NCI-H1436 treated with DMSO at 0.1 percent for 48 hours (cell line): ENCODE measurements around the gene CERS6.

Experiments
- DNase-seq: peaks from one replicate; lab custom pipeline; 2025; lab: John Stamatoyannopoulos, UW

Gene CERS6

DNA sequence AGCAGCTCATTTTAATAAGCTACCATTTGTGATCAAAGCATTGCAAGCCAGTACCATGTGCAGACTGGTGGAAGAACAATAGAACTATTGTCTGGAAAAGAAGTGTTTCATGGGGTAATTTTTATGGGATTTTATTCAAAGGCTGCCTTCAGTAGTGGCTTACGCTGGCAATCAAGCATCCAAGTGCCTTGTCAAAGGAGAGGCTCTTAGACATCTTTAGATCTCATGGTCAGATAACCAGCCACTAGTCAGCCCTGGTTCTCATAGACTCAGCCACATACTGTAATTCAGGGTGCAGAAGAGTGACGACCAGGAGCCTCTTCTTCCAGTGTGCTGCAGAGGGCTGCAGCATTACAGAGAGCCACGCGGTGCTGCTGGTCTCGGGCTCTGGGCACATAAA lies 247.9 kb downstream of the CERS6 start:
- no peak for DNase-seq

DNA sequence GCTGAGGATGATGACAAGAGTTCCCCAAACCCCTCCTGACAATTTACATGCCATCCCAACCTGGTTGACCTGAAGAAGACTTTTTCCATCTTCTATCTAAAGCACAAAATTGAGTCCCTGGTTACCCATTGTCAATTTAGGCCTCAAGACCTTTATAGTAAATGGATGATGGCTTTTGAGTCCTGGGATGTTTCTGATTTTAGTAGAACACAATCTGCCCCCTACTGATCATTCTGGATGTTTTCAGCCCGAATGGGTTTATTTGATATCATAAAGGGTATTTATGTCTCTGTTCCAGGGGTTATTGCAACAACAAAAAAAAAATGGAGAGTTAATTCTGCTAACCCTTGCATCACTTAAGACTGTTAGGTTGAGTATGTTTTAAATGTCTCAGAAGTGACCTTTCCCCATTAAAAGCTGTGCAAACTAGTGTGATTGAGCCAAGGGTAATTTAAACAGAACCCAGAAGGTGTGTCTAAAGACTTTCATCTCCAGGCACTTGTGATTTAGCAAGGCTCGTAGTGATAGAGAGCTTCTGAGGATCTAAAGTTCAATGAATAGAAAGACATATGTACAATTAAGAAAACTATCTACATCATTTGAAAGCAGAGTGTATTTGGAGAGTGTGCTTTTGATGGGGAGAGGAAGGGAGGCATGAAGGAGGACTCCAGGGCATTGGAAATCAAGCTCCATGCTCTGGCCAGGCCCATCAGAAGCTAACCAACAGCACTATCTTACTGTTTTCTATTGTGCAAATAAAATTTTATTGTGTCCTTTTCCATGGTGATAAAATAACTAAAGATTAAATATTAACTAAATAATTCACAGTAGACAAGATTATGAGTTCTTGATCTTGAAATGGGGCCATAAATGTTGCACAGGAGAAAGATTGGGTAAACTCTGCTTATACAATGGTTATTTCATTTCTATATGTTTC lies 249.7 kb downstream of the CERS6 start:
- DNase-seq: no peak

DNA sequence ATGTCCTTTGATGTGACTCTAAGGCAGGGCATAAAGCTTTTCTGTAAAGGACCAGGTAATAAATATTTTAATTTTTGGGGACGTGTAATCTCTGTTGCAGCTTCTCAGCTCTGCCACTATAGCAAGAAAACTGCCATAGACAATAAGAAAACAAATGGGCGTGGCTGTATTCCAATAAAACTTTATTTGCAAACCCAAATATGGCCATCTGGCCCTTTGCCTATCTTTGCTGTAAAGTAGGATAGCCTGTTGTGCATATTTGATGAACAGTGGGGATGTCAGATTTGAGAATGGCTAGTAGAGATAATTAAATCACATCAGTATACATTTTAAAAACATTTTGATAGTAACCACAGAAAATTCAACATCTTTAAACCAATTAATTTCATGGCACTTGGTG lies 250.7 kb downstream of the CERS6 start:
- no peak for DNase-seq

DNA sequence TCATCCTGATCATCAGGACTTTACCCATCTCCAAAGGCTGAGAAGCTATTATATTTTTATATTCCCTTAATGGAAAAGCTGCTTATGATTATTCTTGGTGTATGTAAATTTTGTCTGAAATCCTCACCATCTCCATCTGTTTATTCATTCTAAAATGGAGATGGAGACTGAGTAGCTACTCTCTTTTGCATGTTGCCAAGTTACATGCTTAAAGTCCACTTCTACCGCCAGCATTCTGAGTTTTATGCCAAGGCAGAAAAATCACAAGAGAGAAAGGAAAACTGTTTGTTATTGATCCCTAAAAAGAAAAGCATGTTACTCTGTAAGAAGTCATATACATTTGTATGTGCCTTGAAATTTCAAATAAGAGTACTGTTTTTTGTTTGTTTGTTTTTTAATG lies 252.0 kb downstream of the CERS6 start:
- DNase-seq: no peak

DNA sequence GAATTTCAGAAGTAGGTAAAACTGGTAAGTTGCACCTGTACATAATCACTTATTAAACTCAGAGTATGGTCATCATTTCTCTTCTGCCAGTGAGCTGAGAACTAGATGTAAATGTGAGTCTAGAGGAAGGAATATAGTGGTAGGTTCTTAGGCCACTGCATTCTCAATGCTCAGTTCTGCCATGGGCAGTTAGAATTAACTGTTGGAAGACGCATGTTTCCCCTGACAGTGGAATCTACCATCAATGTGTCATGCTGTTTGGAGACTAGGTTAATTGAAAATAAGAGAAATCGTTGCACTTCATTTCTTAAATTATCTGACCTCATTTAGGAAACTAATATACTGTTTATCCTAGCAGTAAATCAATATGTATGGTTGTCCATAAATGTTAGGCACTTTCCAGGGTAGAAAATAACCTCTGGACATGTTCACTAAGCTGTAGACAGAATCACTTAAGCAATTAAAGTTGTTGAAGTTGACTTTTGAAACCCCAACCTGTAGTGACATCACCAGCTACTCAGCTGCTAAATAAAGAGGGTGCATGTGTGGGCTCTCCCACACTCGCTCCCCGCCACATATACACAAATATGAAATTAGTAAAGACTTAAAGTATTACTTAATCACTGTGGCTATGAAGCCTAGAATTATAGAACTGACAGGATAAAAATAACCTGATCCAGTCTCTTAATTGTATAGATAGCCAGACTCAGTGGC lies 254.8 kb downstream of the CERS6 start:
- no peak for DNase-seq

DNA sequence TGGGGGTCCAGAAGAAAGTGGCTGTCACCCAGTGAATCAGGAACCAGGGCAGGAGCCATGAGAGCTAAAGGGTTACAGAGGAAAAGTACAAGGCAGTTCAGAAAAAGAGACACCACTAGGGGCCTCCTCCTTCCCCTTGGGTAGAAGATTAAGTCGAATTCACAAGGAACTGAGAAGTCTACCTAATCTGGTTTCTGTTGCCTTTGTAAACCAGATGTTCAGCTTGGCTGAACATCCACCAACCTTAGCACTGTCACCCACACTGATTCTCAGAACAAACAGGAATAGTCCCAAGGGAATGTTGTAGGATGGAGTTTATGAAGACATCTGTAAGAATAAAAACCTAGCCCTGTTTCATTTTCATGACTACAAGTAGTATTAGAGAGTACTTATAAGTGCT lies 256.0 kb downstream of the CERS6 start:
- no peak for DNase-seq

DNA sequence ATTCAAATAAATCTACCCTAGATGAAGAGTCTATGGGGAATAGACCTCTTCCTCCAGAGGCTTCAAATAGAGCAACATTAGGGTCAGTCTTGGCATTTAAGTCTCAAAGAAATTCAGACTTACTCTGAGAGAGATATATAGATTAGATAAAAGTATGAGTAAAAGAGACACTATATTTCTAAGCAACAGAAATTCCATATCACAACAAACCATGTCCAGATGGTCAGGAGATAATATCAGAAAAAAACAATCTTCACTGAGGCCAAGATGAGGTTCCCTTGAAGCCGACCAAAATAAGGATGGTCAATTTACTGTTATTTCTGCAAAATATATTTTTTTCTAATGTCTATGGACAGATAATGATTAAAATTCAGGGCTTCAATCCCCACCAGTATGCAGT lies 257.3 kb downstream of the CERS6 start:
- DNase-seq: no peak

DNA sequence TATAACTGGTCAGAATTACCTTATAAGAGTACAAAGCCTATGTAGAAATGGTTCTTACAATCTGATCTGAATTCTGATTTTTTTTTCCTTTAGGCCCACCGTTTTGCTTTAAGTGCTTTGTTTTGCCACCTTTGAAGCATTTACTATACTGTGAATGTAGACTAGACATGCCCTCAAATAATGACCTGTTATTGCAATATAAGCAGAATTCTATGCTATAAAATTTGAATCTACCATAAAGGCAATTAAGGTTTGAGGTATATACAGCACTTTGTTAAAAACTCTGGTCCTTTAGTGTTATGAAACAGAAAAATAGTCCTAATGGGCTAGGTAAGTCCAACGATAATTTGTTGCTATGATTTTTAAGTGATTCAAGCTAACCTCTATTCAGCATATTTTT lies 259.8 kb downstream of the CERS6 start:
- DNase-seq: no peak

DNA sequence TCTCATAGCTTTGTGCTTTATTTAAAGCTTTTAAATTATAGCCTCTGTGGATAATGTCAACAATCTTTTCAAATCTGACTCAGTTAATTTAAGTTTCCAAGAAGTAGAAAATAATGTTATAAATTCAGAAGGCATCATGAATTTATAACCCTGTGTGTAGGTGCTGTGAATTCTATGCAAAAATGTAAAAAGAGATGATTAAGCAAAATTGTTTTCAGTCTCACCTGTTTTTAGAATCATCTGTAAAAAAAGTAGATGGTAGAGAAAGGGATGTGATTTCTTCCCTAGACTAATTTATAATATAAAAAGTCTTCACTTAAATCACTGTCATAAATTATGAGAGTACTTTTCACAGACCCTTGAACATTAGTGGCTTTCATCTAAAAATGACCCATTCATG lies 260.8 kb downstream of the CERS6 start:
- no peak for DNase-seq

DNA sequence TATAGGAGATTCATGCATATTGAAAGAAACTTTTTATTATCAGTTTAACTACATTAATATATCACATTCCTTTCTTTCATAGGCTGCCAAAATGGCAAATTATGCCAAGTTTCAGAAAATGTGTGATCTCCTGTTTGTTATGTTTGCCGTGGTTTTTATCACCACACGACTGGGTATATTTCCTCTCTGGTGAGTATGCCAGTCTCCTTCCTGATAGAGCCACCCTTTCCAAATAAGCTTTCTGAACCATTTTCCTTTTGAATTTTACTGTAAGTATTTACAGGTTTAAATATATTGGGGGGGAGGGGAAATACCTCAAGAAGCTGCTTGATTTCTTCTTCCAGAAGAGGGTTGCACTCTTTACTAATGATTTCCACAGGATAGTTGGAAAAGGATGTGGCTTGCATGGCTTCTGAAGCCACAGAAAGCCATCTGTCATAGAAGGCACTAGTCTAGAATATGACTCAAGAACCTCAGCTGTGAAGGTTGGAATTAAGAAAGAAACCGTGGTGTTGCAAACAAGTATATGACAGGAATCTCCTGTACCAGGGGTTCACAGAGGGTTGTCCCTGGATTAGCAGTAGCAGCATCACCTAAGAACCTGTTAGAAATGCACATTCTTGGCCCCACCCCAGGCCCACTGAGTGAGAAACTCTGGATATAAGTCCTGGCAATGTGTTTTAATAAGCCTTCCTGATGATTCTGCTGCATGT lies 261.9 kb downstream of the CERS6 start:
- DNase-seq: no peak

DNA sequence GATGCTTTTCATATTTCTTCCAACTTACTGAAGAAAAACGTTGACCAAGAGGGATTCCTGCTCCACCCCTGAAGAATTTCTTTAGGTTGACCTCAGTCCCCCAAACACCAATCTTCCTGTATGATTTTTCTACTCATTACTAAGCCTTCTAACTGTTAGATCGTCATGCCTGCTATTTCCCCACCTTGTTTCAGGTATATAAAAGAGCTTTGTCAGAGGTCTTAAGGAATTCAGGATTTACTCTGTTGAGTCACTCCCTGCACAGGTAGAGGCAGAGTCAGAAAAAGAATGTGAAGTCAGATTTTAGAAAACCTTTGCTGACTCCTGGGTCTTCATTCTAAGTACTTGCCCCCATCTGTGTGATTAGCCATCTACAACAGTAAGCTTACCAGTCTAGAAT lies 262.6 kb downstream of the CERS6 start:
- no peak for DNase-seq

DNA sequence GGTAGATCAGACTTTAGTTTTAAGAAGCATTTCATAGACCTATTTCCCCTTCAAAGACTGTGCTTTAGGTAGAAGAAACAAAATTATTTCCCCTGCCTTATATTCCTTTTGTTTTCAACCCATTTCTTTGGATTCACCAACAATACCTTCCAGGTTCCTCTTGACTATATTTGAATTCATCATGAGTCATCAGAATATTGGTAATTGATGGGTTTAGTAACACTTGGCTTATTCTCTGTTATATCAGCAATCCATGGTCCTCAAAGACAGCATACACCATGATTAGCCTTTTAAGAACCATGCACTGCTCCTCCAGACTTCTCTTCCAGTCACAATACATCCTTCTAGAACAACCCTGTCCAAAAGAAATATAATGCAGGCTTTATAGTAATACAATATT lies 263.4 kb downstream of the CERS6 start:
- no peak for DNase-seq

DNA sequence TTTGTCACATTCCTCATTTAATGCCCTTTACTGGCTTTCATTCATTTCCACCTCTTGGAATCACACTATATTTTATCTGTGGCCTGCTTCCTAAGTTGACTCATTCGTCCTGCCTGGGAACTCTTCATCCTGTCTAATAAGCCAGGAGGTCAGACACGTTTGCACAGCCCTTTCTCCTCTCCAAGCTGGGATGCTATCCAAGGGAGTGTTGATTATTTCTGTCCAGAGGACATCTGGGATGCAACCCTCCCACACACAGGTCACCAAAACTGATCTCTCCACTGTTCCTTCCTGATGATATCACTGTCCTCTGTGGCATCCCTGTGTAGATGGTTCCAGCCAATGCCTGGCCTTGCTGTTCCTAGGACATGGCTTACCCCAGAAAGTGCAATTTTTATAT lies 266.5 kb downstream of the CERS6 start:
- DNase-seq: no peak

DNA sequence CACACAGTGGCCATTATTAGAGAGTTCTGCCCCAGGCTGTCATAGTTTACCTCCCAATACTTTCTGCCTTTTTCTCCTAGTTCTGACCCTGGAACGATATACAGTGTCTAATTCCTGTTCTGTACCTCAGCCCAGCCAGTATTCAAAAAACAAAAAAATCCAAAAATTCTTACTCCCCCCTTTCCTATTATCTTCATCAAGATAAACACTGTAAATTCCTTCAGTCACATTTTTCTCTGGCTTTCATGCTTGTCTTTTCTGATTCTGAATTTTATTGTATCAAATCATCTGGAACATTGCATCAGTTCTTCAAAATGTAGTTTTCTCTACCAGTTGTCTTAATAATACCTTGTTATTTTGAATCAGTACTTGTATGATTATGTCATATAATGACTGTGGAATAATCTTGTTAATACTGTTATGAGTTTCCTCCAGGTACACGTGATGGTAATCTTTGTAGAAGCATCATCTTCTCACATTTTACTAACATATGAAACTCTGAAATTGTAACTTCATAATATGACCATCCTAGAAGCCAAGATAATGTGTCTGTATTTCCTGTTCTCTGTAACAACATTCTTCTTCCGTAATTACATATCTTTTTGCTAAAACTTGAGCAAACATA lies 267.3 kb downstream of the CERS6 start:
- DNase-seq: no peak

DNA sequence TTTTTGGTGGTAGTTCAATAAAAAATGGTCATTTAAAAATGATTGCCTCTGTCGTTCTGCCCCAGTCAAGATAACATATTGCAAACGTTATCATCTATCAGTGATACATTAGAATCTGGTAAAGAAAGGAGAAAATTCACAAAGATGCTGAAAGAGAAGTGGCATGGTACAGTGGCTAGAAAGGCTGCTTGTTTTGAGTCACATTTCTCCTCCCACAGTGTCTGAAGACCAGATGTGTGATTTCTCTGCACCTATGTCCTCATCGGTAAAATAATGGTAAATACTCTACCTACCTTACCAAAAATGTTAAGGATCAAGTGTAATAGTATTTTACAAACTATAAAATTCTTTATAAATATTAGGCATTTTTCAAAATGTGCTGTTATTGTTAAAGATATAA lies 270.3 kb downstream of the CERS6 start:
- no peak for DNase-seq

DNA sequence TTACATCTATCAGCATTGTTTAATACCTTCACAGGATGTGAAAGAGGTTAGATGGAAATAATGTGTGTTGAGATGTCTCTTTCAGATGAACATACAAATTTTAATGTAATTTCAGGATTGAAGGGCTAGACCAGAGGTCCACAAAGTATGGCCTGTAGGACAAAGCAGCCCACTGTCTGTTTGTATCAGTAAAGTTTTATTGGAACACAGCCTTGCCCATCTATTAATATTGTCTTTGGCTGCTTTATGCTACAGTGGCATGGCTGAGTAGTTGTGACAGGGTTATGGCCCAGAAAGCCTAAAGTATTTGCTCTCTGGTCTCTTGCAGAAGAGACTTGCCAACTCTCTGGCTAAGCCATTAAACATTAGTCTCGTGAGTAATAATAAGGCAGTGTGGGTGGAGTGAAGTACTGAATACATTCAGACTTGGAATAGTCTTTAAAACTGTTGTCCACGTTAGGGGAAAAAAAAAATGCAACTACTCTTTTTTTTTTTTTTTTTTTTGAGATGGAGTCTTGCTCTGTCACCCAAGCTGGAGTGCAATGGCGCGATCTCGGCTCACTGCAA lies 271.9 kb downstream of the CERS6 start:
- no peak for DNase-seq

DNA sequence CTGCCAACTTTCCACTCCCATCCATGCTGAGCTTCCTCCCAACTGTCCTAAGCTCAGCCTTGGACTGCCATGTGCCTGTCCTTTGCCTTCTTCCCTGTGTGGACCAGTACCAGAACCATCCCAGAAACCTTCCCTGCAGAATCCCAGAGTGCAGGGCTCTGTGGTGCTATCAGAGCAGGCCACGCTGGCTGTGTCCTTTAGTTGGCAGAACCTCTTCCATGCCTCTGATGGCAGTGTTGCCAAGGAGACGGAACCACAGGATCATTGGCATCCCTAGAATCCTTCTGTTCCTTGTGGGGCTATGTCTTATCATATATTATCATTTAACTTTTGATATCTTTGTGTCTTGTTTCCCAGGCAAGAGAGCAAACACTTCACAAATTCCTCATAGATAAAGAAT lies 273.4 kb downstream of the CERS6 start:
- no peak for DNase-seq

DNA sequence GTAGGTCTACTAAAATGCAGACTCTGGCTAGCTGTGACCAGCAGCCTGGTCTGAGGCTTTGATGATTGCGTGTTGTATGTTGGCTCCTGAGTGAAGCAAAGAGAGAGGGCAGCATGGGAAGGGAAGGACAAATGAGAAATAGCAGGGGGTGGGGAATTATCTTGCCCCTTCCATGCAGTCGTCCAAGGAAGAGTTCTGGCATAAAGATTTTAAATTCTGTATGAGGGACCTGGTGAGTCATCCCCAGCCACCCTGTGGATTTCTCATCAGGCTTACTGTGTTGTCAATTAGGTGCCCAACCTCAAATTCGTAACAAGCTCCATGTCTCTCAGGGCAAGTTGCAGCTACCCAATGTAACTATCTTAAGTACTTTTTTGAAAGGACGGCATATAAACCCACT lies 274.3 kb downstream of the CERS6 start:
- no peak for DNase-seq

DNA sequence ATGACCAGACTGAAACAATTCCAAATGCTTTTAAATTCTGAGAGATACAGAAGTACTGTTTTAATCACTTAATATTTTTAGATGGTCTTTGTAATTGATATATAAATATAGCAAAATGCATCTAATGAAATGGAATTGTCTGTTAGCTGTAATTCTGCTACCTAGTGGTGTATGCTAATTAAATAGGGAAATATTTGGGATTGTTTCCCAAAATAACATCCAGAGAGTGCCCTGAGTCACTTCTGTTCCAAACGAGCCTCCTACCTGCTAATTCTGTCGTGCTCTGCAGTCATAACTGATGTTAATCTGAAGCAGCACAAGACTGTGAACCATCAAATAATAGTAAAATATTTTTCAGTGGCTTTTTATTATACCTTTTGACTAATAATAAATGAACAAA lies 274.9 kb downstream of the CERS6 start:
- DNase-seq: no peak

DNA sequence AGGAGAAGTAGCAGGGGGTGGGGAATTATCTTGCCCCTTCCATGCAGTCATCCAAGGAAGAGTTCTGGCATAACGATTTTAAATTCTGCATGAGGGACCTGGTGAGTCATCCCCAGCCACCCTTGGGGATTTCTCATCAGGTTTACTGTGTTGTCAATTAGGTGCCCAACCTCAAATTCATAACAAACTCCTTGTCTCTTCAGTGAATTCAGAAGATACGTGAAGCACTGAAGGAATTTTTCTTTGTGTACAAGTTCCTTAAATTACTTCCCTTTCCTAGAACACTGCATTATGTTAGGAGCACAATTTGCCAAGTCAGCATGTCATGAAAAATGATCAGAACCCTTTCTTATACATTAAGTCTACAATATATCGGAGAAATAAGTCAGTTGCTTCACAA lies 275.5 kb downstream of the CERS6 start:
- no peak for DNase-seq

DNA sequence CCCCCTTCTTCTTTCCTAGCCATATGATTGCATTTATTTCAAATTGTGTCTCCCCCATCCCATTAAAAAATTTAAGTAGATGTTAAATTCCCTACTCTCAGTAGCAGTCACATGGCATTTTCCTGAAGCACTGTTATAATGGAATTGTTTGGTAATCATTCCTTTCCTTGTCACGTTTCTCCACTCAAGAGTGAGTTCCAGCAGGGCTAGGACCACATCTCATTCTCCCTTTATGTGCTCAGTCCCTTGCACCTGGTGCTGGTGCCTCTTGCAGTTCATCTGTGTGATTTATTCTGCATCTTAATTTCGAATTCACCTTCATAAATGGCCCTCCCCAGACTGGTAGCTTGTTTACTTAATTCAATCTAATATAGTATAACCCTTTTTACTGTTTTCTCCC lies 276.0 kb downstream of the CERS6 start:
- DNase-seq: no peak

DNA sequence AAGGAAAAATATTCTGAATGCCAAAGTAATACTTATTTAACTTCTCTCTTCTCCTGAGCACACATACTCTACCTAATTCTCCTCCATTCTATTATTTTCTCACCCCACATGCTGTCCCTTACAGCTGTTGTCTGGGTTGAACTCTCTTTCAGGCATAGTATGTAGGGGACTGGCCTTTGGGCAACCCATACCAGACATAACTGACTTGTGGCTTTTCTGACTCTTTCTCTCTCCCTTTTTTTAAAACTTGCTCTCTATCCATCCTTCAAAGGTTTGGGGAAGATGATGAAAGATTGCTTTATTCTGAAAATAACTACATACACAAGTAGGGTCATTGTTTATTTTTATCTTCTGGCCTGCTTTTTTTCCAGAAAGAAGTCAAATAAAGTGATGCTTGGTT lies 276.4 kb downstream of the CERS6 start:
- DNase-seq: no peak
